Activated CD4-positive, alpha-beta T cell treated with anti-CD3 and anti-CD28 coated beads, Interleukin-2, amount 50 U/mL, for 4 hours (primary cell): ENCODE measurements around the gene MINDY4.
"Not testable (repeated sequence)": the region's sequence is repeated elsewhere in the genome, so short reads cannot be mapped to it uniquely, and the experiment has no call there.

Experiments
- DNase-seq, 2 experiments: peaks; one replicate each; pipeline ENCODE4 v3.0.0-alpha.2; 2020

The MINDY4 gene

GRCh38 chr7:30805931-30806330 is 34.7 kb downstream of the MINDY4 start:
- no peak for DNase-seq

DNA sequence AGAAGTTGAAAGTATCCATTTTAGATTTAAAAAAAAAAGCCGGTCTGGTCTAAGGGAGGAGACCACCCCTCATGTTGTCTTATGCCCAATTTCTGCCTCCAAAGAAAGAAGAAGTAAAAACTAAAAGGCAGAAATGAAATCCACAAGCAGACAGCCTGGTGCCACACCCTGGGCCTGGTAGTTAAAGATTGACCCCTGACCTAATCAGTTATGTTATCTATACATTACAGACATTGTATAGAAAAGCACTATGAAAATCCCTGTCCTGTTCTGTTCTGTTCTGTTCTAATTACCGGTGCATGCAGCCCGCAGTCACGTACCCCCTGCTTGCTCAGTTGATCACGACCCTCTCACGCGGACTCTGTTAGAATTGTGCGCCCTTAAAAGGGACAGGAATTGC is 36.3 kb downstream of the MINDY4 start:
- not testable (repeated sequence) for DNase-seq

GRCh38 chr7:30807941-30808340 is 36.7 kb downstream of the MINDY4 start:
- not testable (repeated sequence) for DNase-seq

DNA sequence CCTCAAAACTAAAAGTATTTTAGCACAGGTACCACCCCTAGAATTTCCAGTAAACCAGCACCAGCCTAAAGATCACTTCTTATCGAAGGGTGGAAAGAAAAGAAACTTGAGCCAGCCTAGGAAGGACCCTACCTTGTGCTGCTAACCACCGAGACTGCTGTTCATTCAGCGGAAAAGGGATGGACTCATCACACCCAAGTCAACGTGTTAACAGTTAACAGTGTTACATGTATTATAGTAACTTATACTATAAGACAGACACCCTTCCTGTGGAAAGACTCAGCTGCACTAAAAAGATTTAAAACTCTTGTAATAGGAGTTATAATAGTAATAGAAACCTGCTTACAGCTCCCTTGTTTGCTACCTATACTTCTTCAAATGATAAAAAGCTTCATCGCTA is 39.8 kb downstream of the MINDY4 start:
- DNase-seq, result no peak

- DNase-seq, result no peak
These were observed 41.5 kb downstream of the MINDY4 start for GRCh38 chr7:30812676-30813075.

DNA sequence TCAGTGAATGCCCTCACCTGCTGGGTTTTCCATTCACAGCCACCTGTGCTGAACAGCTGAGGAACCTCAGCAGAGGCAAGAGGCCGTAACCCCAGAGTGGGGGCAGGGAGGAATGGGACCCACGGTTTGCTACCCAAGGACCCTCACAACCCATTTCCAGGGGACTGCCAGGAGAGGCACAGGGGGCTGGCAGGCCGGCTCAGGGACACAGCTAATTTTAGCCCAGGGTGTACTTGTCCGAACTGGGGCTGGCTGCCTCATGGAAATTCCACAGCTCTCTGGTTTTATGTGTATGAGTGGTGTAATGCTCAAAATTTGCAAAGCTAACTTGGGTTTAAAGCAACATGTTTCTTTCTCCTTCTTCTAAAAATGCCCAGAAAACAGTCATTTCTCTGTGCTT is 42.2 kb downstream of the MINDY4 start:
- no peak for DNase-seq

DNA sequence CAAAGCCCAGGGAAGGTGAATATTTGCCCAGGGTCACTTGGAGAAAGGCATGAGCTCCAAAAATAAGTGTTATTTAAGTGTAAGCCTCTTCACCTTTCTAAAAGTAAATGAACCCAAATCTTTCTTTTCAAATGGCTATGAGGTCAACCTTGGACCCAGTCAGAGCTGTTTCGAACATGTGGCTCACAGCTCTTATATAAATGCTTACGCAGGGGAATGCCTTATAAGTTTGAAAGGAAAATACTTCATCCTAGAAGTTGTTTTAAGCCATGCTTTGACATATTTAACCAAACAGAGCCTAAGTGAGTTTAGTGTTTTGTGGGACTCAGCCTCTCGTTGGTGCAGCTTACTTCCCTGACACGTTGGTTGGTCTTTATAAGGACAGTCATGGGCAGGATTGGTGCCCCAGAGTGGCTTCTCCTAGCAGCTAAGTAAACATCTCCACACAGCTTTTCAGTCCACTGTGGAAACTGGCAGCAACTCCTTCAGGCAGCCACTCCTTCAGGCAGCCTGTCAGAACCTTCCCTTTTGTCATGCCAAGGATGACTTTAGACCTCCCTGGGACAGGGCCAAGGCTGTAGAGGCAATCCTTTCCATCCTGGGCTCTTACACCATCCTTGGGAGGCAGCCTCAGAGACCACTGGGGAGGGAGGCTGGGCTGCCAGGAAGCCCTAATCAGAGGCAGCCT is 43.6 kb downstream of the MINDY4 start:
- DNase-seq, result no peak

DNA sequence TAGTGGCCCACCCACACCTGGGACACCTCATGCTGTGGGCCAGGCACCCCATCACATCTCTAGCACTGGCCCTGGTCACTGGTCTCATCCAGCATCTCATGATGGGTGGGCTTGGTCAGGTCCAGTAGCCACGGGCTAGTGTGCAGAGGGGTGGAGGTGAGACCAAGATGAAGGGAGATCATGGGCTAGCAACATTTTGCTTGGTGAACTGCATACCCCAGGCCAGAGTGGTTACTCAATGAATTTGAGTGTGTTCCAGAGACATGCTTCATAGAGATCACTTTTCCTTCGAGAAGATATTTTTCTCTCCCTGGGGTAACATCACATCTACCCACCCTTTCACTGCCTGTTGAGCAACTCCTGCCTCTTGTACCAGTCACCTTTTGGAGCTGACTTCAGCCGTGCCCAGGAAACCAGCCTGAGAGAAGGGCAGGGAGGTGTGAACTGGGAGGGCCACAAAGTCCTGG is 44.2 kb downstream of the MINDY4 start:
- no peak for DNase-seq

GRCh38 chr7:30815951-30816644 is 44.9 kb downstream of the MINDY4 start:
- DNase-seq, result no peak

- no peak for DNase-seq
These were observed 45.6 kb downstream of the MINDY4 start for GRCh38 chr7:30816645-30817370.

GRCh38 chr7:30817371-30817767 is 46.2 kb downstream of the MINDY4 start:
- DNase-seq, result no peak

DNA sequence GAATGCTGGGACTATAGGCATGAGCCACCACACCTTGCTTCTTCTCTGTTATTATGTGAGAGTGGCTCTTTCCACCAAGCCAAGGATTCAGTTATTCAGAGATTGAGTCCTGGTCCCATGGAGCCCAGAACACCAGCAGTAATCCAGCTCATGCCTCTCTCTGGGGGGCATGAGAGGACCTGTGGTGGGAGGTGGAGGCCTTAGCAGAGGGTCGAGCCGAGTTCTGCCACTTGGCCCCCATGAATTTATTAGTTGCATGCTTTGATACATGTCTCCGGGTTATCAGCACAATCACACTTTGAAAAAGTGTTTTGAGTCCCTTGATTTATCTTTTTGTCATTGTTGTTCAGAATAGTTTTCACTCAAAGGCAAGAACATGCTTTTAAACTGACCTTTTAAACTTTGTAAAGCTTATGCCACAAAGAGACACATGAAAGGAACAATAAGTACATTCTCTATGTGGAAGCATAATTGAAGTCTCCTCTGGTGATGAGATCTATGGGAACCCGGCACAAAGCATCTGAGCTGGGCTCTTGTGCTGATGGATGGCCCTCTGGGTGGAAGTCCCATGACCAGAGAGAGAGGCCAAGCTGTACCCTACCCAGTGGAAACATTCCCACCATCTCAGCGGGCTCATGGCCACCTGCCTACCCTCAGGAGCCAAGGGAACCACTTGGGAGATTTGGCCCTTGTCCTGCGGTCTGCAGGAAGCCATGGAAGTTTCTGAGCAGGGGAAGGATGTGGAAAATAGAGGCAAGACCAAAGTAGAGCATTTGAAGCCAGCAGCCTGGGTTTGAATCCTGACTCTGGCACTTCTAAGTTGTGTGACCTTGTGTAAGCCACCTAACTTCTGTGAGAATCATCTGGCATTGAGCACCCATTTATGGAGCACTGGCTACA is 53.9 kb downstream of the MINDY4 start:
- DNase-seq, result no peak

DNA sequence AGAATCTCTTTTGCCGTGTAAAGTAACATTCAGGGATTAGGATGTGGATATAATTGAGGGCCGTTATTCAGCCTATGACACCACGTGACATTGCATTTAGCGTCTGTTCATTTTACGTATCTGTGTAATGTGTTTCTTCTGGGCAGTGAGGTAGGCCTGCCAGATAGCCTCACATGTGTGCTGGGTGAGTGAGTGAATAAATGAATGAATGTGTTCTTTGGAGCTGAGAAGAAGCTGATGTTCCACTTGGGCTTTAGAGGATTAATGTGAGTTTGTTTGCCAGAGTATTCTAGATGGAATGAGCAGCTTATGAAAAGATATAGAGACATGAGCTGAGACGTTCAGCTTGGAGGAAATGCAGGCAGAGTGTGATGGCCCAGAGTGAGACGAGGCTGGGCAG is 55.0 kb downstream of the MINDY4 start:
- no peak for DNase-seq

DNA sequence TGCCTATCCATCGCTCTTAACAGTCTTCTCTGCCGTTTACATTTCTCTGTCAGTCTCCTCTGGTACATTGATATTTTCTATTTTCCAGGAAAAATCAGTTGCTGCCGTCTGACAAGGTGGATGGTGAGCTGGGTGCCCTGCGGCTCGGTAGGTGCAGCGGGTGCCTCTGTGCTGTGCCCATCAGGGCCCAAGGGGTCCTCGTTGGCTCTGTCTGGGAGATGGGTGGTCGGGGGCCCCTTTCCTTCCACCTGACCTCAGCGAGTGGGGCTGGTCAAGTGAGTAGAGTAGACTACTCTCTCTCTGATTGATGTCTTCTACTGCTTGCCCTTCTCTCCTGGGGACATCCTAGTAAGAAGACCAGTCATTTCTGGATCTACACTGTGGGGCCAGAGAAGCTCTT is 57.4 kb downstream of the MINDY4 start:
- DNase-seq, result no peak

DNA sequence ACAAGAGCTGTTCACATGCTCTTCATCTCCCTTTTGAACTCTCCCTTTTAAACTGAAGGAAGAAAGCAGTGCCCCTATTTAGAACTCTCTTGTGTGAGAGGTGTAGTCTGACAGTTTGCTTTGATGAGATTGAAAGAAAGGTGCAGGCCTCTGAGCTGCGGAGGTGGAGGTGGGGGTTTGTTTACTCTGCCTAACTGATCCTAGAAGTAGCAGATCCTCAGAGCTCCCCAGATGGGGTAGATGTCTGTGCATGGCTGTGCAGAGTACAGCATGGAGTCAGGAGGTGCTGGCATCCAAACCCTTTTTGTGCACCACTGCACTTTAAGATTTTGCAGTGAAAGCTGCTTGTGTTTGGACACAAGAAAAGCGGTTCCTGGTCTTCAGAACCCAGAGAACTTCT is 58.3 kb downstream of the MINDY4 start:
- DNase-seq, result no peak

- DNase-seq, result no peak
These were observed 60.0 kb downstream of the MINDY4 start for GRCh38 chr7:30831227-30831626.

DNA sequence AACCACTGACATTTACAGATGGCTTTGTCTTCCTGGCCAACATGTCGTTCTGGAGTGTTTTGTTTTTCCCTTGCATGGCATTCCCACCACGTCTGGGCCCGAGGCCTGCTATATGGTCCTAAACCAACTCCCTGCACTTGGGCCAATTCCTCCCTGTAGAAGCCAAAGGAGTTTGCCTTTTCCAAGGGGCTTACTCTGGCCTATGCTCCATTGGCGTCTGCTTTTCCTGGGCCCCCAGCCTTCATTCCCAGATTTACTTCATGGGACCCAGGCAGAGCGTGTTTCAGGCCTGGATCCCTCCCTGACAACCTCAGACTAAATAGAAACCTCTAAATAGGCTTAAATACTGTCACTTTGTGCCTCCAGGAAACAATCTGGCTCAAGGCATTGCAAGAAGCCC is 60.7 kb downstream of the MINDY4 start:
- no peak for DNase-seq

GRCh38 chr7:30834017-30834674 is 62.9 kb downstream of the MINDY4 start:
- DNase-seq, result not testable (repeated sequence)

DNA sequence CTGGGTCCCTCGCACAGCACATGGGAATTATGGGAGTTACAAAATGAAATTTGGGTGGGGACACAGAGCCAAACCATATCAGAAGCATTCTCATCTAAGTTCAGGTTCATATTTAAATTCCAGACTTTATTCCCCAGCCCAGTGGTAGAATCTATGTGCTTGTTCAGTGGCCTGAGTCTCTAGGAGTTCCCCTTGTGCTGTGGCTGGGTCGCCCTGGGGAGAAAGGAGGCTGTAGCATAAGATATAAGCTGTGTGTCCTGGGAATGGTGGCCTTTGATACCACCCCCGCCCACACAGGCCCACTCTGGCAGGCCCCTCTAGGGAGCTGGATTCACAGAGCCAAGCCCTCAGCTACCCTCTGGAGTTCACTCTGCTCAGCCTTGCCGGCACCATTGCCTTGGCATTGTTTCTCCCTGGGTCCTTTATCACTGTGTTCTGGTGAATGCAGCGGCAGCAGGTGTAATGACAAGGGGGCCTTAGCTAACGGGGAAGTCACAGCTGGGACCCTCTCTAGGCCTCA is 64.2 kb downstream of the MINDY4 start:
- no peak for DNase-seq

- no peak for DNase-seq
These were observed 65.8 kb downstream of the MINDY4 start for GRCh38 chr7:30836991-30837390.

DNA sequence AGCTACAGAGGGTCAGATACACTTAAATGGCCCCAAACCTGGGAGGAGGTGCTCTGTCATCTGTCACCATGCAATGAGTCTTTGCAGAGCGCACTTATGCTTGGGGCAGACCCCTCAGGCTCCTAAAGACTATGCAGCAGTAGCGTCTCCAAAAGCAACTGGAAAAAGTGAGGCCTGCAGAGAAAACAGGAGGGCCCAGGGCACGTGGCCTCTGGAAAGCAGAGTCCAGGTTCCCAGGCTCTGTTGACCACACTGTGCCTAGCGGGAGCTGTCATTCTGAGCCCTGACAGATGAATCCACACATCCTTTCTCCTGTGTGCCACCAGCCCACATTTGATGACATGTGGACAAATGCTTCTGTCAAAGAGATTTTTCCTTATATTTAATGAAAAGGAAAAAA is 66.4 kb downstream of the MINDY4 start:
- DNase-seq, result no peak

GRCh38 chr7:30838008-30838407 is 66.8 kb downstream of the MINDY4 start:
- no peak for DNase-seq
